ENCODE measurements around the gene IFI44. TPM values are rescaled to one million over a fixed set of nuclear protein-coding genes. Genes with fewer than 3 reads are reported as not detected.

The IFI44 gene
- total RNA-seq, 1 donor from 2014 or later: 17.7 TPM

DNA sequence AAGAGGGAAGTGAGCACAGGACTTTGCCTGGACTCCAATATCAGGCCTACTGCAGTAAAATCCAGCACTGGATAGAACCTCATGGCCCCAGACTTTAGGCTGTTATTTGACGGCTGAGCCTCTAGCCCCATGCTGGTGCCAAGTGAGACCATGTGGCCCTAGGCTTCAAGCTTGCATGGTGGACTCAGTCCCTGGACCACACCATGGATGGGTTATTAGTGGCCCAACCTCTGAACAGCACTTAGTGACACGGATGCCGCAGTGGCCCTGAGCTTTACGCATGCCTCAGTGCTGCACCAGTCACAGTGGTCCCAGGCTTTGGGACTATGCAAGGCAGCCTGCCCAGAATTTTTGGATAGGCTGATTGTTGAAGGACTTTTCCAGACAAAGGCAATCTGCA lies 16.4 kb upstream of the IFI44 start:
- Histone ChIP-seq H3K36me3 (no peaks in the 10 kb centered on the region), H3K27ac (no peak overlapping the region), H3K4me3 (no peak overlapping the region), H3K9me3 (no peaks in the 10 kb centered on the region), H3K4me1 (no peaks in the 10 kb centered on the region), H3K27me3 (no peaks in the 10 kb centered on the region)
- DNase-seq (ENCODE audit: extremely low spot score in 2 of 2): no peak
- TF ChIP-seq POLR2AphosphoS5 (IDR thresholded peaks at IDR 0.05; ENCODE audit: insufficient read depth in 1 of 2, low read depth in 1 of 2) (no peak), POLR2A (IDR thresholded peaks at IDR 0.05) (no peak)
- TF ChIP-seq, protein P1, sequence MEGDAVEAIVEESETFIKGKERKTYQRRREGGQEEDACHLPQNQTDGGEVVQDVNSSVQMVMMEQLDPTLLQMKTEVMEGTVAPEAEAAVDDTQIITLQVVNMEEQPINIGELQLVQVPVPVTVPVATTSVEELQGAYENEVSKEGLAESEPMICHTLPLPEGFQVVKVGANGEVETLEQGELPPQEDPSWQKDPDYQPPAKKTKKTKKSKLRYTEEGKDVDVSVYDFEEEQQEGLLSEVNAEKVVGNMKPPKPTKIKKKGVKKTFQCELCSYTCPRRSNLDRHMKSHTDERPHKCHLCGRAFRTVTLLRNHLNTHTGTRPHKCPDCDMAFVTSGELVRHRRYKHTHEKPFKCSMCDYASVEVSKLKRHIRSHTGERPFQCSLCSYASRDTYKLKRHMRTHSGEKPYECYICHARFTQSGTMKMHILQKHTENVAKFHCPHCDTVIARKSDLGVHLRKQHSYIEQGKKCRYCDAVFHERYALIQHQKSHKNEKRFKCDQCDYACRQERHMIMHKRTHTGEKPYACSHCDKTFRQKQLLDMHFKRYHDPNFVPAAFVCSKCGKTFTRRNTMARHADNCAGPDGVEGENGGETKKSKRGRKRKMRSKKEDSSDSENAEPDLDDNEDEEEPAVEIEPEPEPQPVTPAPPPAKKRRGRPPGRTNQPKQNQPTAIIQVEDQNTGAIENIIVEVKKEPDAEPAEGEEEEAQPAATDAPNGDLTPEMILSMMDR (IDR thresholded peaks at IDR 0.05): no peak
- intact Hi-C loops (cut with DNase I): no loop called here

- TF ChIP-seq POLR2A (IDR thresholded peaks at IDR 0.05) (no peak), POLR2AphosphoS5 (IDR thresholded peaks at IDR 0.05; ENCODE audit: insufficient read depth in 1 of 2, low read depth in 1 of 2) (no peak)
- TF ChIP-seq, protein P1 (IDR thresholded peaks at IDR 0.05): no peak
- Histone ChIP-seq H3K9me3 (peaks cover 5% of the 10 kb centered on the region), H3K27ac (no peak overlapping the region), H3K27me3 (no peaks in the 10 kb centered on the region), H3K4me3 (no peak overlapping the region), H3K36me3 (no peaks in the 10 kb centered on the region), H3K4me1 (no peaks in the 10 kb centered on the region)
- intact Hi-C loops (cut with DNase I): no loop called here
- DNase-seq (ENCODE audit: extremely low spot score in 2 of 2): no peak
Observed at GRCh38 chr1:78640462-78640861, 9.2 kb upstream of the IFI44 start.

GRCh38 chr1:78641558-78641957 lies 8.1 kb upstream of the IFI44 start:
- H3K27ac ChIP-seq: no peak overlapping the region
- no peaks in the 10 kb centered on the region for H3K27me3 ChIP-seq
- H3K36me3 ChIP-seq: no peaks in the 10 kb centered on the region
- peaks cover 5% of the 10 kb centered on the region for H3K9me3 ChIP-seq
- no peak for DNase-seq (ENCODE audit: extremely low spot score in 2 of 2)
- intact Hi-C loops (cut with DNase I): no loop called here
- no peak for TF ChIP-seq POLR2AphosphoS5 (IDR thresholded peaks at IDR 0.05; ENCODE audit: insufficient read depth in 1 of 2, low read depth in 1 of 2)
- no peak for TF ChIP-seq POLR2A (IDR thresholded peaks at IDR 0.05)
- TF ChIP-seq, protein P1 (IDR thresholded peaks at IDR 0.05): no peak
- H3K4me3 ChIP-seq: no peak overlapping the region
- no peaks in the 10 kb centered on the region for H3K4me1 ChIP-seq

DNA sequence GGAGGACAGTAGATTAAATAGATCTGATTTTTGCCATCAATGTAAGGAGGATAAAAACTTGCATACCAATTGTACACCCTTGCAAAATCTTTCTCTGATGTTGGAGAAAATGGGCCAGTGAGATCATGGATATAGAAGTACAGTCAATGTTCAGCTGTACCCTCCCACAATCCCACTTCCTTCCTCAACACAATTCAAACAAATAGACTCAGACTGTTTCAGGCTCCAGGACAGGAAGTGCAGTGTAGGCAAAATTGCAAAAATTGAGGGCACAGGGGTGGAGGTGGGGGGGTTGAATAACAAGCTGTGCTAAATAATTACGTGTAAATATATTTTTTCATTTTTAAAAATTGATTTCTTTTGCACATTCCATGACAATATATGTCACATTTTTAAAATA lies 3.9 kb upstream of the IFI44 start:
- intact Hi-C loops (cut with DNase I): no loop called here
- Histone ChIP-seq H3K4me3 (no peak overlapping the region), H3K36me3 (no peaks in the 10 kb centered on the region), H3K27ac (no peak overlapping the region), H3K27me3 (no peaks in the 10 kb centered on the region), H3K4me1 (peaks cover 15% of the 10 kb centered on the region), H3K9me3 (peaks cover 5% of the 10 kb centered on the region)
- no peak for TF ChIP-seq POLR2A (IDR thresholded peaks at IDR 0.05)
- TF ChIP-seq POLR2AphosphoS5 (IDR thresholded peaks at IDR 0.05; ENCODE audit: insufficient read depth in 1 of 2, low read depth in 1 of 2): no peak
- TF ChIP-seq, protein P1 (IDR thresholded peaks at IDR 0.05): no peak
- DNase-seq (ENCODE audit: extremely low spot score in 2 of 2): no peak

DNA sequence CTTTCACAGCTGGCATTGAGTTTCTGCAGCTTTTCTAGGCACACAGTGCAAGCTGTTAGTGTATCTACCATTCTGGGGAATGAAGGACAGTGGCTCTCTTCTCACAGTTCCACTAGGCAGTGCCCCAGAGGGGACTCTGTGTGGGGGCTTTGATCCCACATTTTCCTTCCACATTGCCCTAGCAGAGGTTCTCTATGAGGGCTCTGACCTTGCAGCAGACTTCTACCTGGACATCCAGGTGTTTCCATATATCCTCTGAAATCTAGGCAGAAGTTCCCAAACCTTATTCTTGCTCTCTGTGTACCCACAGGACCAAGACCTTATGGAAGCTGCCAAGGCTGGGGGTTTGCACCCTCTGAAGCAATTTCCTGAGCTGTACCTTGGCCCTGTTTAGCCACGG lies 2.4 kb upstream of the IFI44 start:
- Histone ChIP-seq H3K27ac (no peak overlapping the region), H3K36me3 (no peaks in the 10 kb centered on the region), H3K9me3 (peaks cover 5% of the 10 kb centered on the region), H3K27me3 (no peaks in the 10 kb centered on the region), H3K4me1 (peaks cover 29% of the 10 kb centered on the region), H3K4me3 (no peak overlapping the region)
- intact Hi-C loops (cut with DNase I): no loop called here
- DNase-seq (ENCODE audit: extremely low spot score in 2 of 2): no peak
- TF ChIP-seq POLR2A (IDR thresholded peaks at IDR 0.05): no peak
- TF ChIP-seq, protein P1 (IDR thresholded peaks at IDR 0.05): no peak
- TF ChIP-seq POLR2AphosphoS5 (IDR thresholded peaks at IDR 0.05; ENCODE audit: insufficient read depth in 1 of 2, low read depth in 1 of 2): no peak

Data from vagina (tissue), 2 donors.